Neural crest cell (in vitro differentiated cells): ENCODE measurements around the gene CREB5. TPM values are rescaled to one million over a fixed set of nuclear protein-coding genes. Genes with fewer than 3 reads are reported as not detected.

Experiments
- DNase-seq: peaks from one replicate; pipeline ENCODE4 v3.0.0; 2021; ENCODE audit warnings: low read depth, mixed read lengths, low spot score
- H3K27ac Mint-ChIP-seq: one replicate; pipeline ENCODE4 v1.8.0; 2021; ENCODE audit warnings: mild to moderate bottlenecking, mixed read lengths; ENCODE audit not compliant: unreplicated experiment
- H3K27me3 Mint-ChIP-seq: 2 replicates; pipeline ENCODE4 v1.8.0; 2021; ENCODE audit warnings: low read depth, mild to moderate bottlenecking, mixed read lengths
- H3K36me3 Mint-ChIP-seq: 2 replicates; pipeline ENCODE4 v1.8.0; 2021; ENCODE audit warnings: low read depth, mild to moderate bottlenecking, mixed read lengths
- H3K4me1 Mint-ChIP-seq: 2 replicates; pipeline ENCODE4 v1.8.0; 2021; ENCODE audit warnings: mixed read lengths
- H3K4me3 Mint-ChIP-seq: one replicate; pipeline ENCODE4 v1.8.0; 2021; ENCODE audit warnings: mild to moderate bottlenecking, mixed read lengths
- H3K9me3 Mint-ChIP-seq: 2 replicates; pipeline ENCODE4 v1.8.0; 2021; ENCODE audit warnings: mixed read lengths
- CTCF ChIP-seq: fragments of 200-600 bp; sonication (generic); conservative IDR thresholded peaks from 2 replicates; pipeline ENCODE4 v1.5.0; 2021; ENCODE audit warnings: antibody characterized with exemption, mild to moderate bottlenecking
- total RNA-seq: library from RNA; stranded (reverse); gene quantifications from 2 replicates; pipeline ENCODE4 v1.2.1, GENCODE V29; 2021

The CREB5 gene
- total RNA-seq, 1 donor from 2014 or later = 8.3 TPM

- no peaks in the 10 kb centered on the region for H3K9me3 Mint-ChIP-seq
- DNase-seq = no peak
- TF ChIP-seq CTCF = no peak
- no peak overlapping the region for H3K4me3 Mint-ChIP-seq
- H3K36me3 Mint-ChIP-seq = no peaks in the 10 kb centered on the region
- H3K27ac Mint-ChIP-seq = no peak overlapping the region
- H3K27me3 Mint-ChIP-seq = no peaks in the 10 kb centered on the region
- peaks cover 23% of the 10 kb centered on the region for H3K4me1 Mint-ChIP-seq
Measured at GRCh38 chr7:28558236-28558635, 145.9 kb downstream of the CREB5 start.

- no peaks in the 10 kb centered on the region for H3K9me3 Mint-ChIP-seq
- TF ChIP-seq CTCF = no peak
- peaks cover under 1% of the 10 kb centered on the region for H3K4me1 Mint-ChIP-seq
- H3K36me3 Mint-ChIP-seq = no peaks in the 10 kb centered on the region
- no peaks in the 10 kb centered on the region for H3K27me3 Mint-ChIP-seq
- H3K27ac Mint-ChIP-seq = no peak overlapping the region
- H3K4me3 Mint-ChIP-seq = no peak overlapping the region
- no peak for DNase-seq
Measured at GRCh38 chr7:28560767-28561166, 148.4 kb downstream of the CREB5 start.

GRCh38 chr7:28564033-28564432, 151.7 kb downstream of the CREB5 start:
- H3K27ac Mint-ChIP-seq = no peak overlapping the region
- no peaks in the 10 kb centered on the region for H3K9me3 Mint-ChIP-seq
- no peaks in the 10 kb centered on the region for H3K27me3 Mint-ChIP-seq
- H3K4me1 Mint-ChIP-seq = no peaks in the 10 kb centered on the region
- no peak overlapping the region for H3K4me3 Mint-ChIP-seq
- TF ChIP-seq CTCF = no peak
- DNase-seq = no peak
- H3K36me3 Mint-ChIP-seq = no peaks in the 10 kb centered on the region

- Mint-ChIP-seq H3K9me3 (no peaks in the 10 kb centered on the region), H3K27ac (no peak overlapping the region), H3K4me1 (no peaks in the 10 kb centered on the region), H3K36me3 (no peaks in the 10 kb centered on the region), H3K4me3 (no peak overlapping the region), H3K27me3 (no peaks in the 10 kb centered on the region)
- DNase-seq = no peak
- TF ChIP-seq CTCF = no peak
Measured at GRCh38 chr7:28564755-28565374, 152.5 kb downstream of the CREB5 start.

GRCh38 chr7:28565980-28566379, 153.7 kb downstream of the CREB5 start:
- H3K9me3 Mint-ChIP-seq = no peaks in the 10 kb centered on the region
- no peak overlapping the region for H3K4me3 Mint-ChIP-seq
- H3K27ac Mint-ChIP-seq = no peak overlapping the region
- no peaks in the 10 kb centered on the region for H3K4me1 Mint-ChIP-seq
- no peak for TF ChIP-seq CTCF
- DNase-seq = no peak
- H3K27me3 Mint-ChIP-seq = no peaks in the 10 kb centered on the region
- H3K36me3 Mint-ChIP-seq = no peaks in the 10 kb centered on the region
